ENCODE data around the gene SNAPC4. TPM values are rescaled to one million over a fixed set of nuclear protein-coding genes. Genes with fewer than 3 reads are reported as not detected.

The SNAPC4 gene
- total and polyA plus RNA-seq, 2 of the 8 experiments (the other 6 are each of a cell fraction or from before 2014, with no cell fraction given) = 6.9 to 18.1 TPM

- H4K20me1 ChIP-seq (replicated peaks in 1 of 2; ENCODE audit: control insufficient read depth in 1 of 2, insufficient read depth in 2 of 2, low read length in 2 of 2) = peaks cover 0 to 11% of the 10 kb centered on the region in 2 experiments
- no peak overlapping the region for H2AFZ ChIP-seq (ENCODE audit: low read length)
- DNase-seq (ENCODE audit: low read depth in 1 of 2, low spot score in 2 of 2) = no peak
- ChIA-PET CTCF (ENCODE audit: partially characterized antibody) (no interaction called here), POLR2A (ENCODE audit: partially characterized antibody) (interaction anchor here (1.8 kb wide), 1 partner anchor 9 kb away, joined by 5 read pairs; the partner anchor contains the start of gene INPP5E)
- no peak overlapping the region for H2BK15ac ChIP-seq (ENCODE audit: low read length)
- H4K91ac ChIP-seq (replicated peaks; ENCODE audit: insufficient read length, low read length) = no peak overlapping the region
- no peak overlapping the region for H3K4me3 ChIP-seq (ENCODE audit: extremely low read depth in 1 of 4, insufficient read depth in 2 of 4, low read depth in 3 of 4, low read length in 4 of 4)
- H3K56ac ChIP-seq (replicated peaks; ENCODE audit: insufficient read length, low read depth, low read length) = no peak overlapping the region
- H3K27ac ChIP-seq (ENCODE audit: low read depth, low read length) = no peak overlapping the region
- no peak overlapping the region for H2AK5ac ChIP-seq (ENCODE audit: low read depth, low read length)
- FAIRE-seq = no peak
- H2BK12ac ChIP-seq (ENCODE audit: low read depth, low read length) = no peak overlapping the region
- no peak overlapping the region for H3K4me2 ChIP-seq (ENCODE audit: insufficient read depth in 1 of 2, low read depth in 2 of 2, low read length in 2 of 2)
- TF ChIP-seq SIN3A (conservative IDR thresholded peaks at IDR 0.05 in 1 of 2, IDR thresholded peaks at IDR 0.05 in 1 of 2; ENCODE audit: low read depth in 1 of 2, low read length in 2 of 2) (no peak), HDAC6 (IDR thresholded peaks at IDR 0.05; ENCODE audit: low read depth, low read length) (no peak), SRF (IDR thresholded peaks at IDR 0.05; ENCODE audit: low read depth, low read length) (no peak), EGR1 (IDR thresholded peaks at IDR 0.05; ENCODE audit: borderline replicate concordance, low read depth, low read length) (no peak), HDAC2 (IDR thresholded peaks at IDR 0.05; ENCODE audit: borderline replicate concordance in 1 of 2, low read depth in 2 of 2, low read length in 2 of 2) (no peak), BRCA1 (IDR thresholded peaks at IDR 0.05; ENCODE audit: low read depth, low read length) (no peak), TCF12 (IDR thresholded peaks at IDR 0.05; ENCODE audit: low read depth, low read length) (no peak), BCL11A (IDR thresholded peaks at IDR 0.05; ENCODE audit: low read depth in 2 of 2, low read length in 2 of 2) (no peak), SP1 (IDR thresholded peaks at IDR 0.05; ENCODE audit: low read depth, low read length) (no peak), ASH2L (IDR thresholded peaks at IDR 0.05; ENCODE audit: low read length) (no peak), CTBP2 (IDR thresholded peaks at IDR 0.05; ENCODE audit: borderline replicate concordance, insufficient read depth, insufficient read length, low read length) (no peak), ZNF274 (IDR thresholded peaks at IDR 0.05; ENCODE audit: borderline replicate concordance, extremely low read depth, low read length) (no peak), CBX5 (IDR thresholded peaks at IDR 0.05; ENCODE audit: low read depth, low read length) (no peak)
- H2BK20ac ChIP-seq (ENCODE audit: low read length) = no peak overlapping the region
- H3K23ac ChIP-seq (ENCODE audit: insufficient read length) = no peak overlapping the region
- H3K9ac ChIP-seq (replicated peaks in 1 of 4; ENCODE audit: extremely low read depth in 1 of 4, low read depth in 3 of 4, low read length in 3 of 4) = no peak overlapping the region
- H3K4me1 ChIP-seq (replicated peaks in 1 of 4; ENCODE audit: control insufficient read depth in 3 of 4, insufficient read depth in 4 of 4, low read length in 3 of 4) = no peaks in the 10 kb centered on the region
- H3K9me3 ChIP-seq (ENCODE audit: insufficient read depth in 2 of 2, low read depth in 1 of 2, low read length in 1 of 2) = no peaks in the 10 kb centered on the region
- no peaks in the 10 kb centered on the region for H3K79me1 ChIP-seq (ENCODE audit: low read depth, low read length)
- H3K79me2 ChIP-seq (ENCODE audit: control insufficient read depth in 1 of 2, insufficient read depth in 2 of 2, low read length in 2 of 2) = no peaks in the 10 kb centered on the region
- no peaks in the 10 kb centered on the region for H3K27me3 ChIP-seq (replicated peaks in 1 of 4; ENCODE audit: control insufficient read depth in 3 of 4, extremely low read depth in 1 of 4, insufficient read depth in 3 of 4, low read length in 3 of 4)
- 89% methylated on average over 3 of the region's 3 CpGs; no CpG with 5 or more reads in 1 of the 2 experiments for WGBS, 2 experiments (ENCODE audit: extremely low coverage in 1 of 2, insufficient coverage in 1 of 2, insufficient read length in 1 of 2, insufficient replicate concordance in 2 of 2, low coverage in 1 of 2, low lambda C conversion rate in 2 of 2, missing lambda C conversion rate in 1 of 2)
- peaks cover 23 to 52% (median 36%) of the 10 kb centered on the region in 4 experiments for H3K36me3 ChIP-seq (ENCODE audit: control insufficient read depth in 2 of 4, insufficient read depth in 4 of 4, low read length in 3 of 4)
- H4K5ac ChIP-seq (ENCODE audit: insufficient read length, low read depth, low read length) = no peak overlapping the region
- no peak overlapping the region for H2BK5ac ChIP-seq (ENCODE audit: low read depth, low read length)
- H3K23me2 ChIP-seq (ENCODE audit: low read depth, low read length) = no peaks in the 10 kb centered on the region
- no peak overlapping the region for H4K8ac ChIP-seq (ENCODE audit: extremely low read depth, insufficient read depth, low read length)
- H3K4ac ChIP-seq (replicated peaks; ENCODE audit: insufficient read length, low read depth, low read length) = no peak overlapping the region
- no peak overlapping the region for H3K18ac ChIP-seq (ENCODE audit: extremely low read depth, low read length)
- H3K14ac ChIP-seq (ENCODE audit: insufficient read length) = no peak overlapping the region
- no peak overlapping the region for H2BK120ac ChIP-seq (replicated peaks; ENCODE audit: low read depth, low read length)
Measured at GRCh38 chr9:136448655-136449054, 48.7 kb upstream of the SNAPC4 start.
